Measurements from ENCODE around the gene PKIG. TPM values are rescaled to one million over a fixed set of nuclear protein-coding genes. Genes with fewer than 3 reads are reported as not detected.

The PKIG gene
- total and polyA plus RNA-seq, 2 of the 8 experiments (the other 6 are each of a cell fraction or from before 2014, with no cell fraction given), result 26.7 to 34.3 TPM

DNA sequence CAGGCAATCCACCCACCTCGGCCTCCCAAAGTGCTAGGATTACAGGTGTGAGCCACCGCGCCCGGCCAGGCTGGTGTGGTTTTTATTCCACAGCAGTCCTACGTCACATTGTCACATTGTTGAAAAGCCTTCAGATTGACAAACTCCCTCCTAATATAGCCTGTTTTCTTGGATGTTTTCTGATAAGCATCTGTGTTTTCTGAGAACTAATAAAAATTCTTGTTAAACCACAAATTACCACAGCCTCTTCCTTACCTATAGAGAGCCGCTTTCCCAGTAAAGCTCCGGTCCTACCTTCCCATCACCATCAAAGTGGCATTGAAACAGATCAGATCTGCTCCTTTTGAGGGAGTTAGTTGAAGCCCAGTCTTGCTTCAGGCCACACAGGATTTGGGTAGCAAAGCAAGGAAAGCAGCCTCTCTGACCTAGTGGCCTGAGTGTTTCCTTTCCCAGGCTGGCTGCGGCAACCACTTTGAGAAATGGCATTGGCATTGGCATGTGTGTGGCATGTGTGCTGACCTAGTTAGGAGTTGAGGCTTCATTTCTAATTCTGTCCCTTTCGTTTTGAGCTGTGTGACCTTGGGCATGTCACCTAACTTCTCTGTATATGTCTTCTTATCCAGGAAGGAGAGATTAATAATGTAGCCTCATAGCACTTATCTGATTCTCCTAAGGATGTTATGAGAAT, 1.7 kb upstream of the PKIG start (continued):
- TF ChIP-seq CREB1 (IDR thresholded peaks at IDR 0.05), result no peak
- no peak for TF ChIP-seq TEAD4 (IDR thresholded peaks at IDR 0.05; ENCODE audit: low read depth, low read length)
- no peak for TF ChIP-seq SIRT6 (IDR thresholded peaks at IDR 0.05; ENCODE audit: low read length)
- TF ChIP-seq RBBP5 (IDR thresholded peaks at IDR 0.05; ENCODE audit: borderline replicate concordance, low read depth, low read length), result no peak
- no peak for TF ChIP-seq CBX8 (IDR thresholded peaks at IDR 0.05; ENCODE audit: borderline replicate concordance, low read depth, low read length)
- TF ChIP-seq TAF1 (IDR thresholded peaks at IDR 0.05; ENCODE audit: low read depth, low read length), result no peak
